WTC11 (cell line): ENCODE results near the gene PAEP. TPM values are rescaled to one million over a fixed set of nuclear protein-coding genes. Genes with fewer than 3 reads are reported as not detected.

Experiments
- ATAC-seq: fragments of 200-7000 bp; cut with Tn5 transposase; 2 replicates; pipeline ENCODE4 v1.10.0; 2021; ENCODE audit warnings: mild to moderate bottlenecking, moderate library complexity
- Bru-seq: library from RNA; stranded (reverse); fragments of 400-500 nt; gene quantifications from one replicate; lab custom pipeline; 2021; lab: Mats Ljungman, UMichigan
- CTCF ChIA-PET: fragments of 300-600 bp; sonication (Branson Sonifier 250); formaldehyde crosslinking; loops from one replicate; lab custom pipeline; 2021; ENCODE audit warnings: antibody characterized with exemption; lab: Charles Lee
- POLR2A ChIA-PET: fragments of 350-600 bp; sonication (Branson Sonifier 250); formaldehyde crosslinking; loops from one replicate; lab custom pipeline; 2021; ENCODE audit warnings: antibody characterized with exemption; lab: Charles Lee
- DNase-seq: peaks from one replicate; pipeline ENCODE4 v3.0.0; 2021; ENCODE audit warnings: low spot score
- H3K27ac Mint-ChIP-seq: 2 replicates; pipeline ENCODE4 v1.8.0; 2021; ENCODE audit warnings: mixed read lengths
- H3K27me3 Mint-ChIP-seq: 2 replicates; pipeline ENCODE4 v1.8.0; 2021; ENCODE audit warnings: low read depth, mild to moderate bottlenecking, moderate library complexity, mixed read lengths
- H3K36me3 Mint-ChIP-seq: 2 replicates; pipeline ENCODE4 v1.8.0; 2021; ENCODE audit warnings: mixed read lengths
- H3K4me1 Mint-ChIP-seq: 2 replicates; pipeline ENCODE4 v1.8.0; 2022; ENCODE audit warnings: mixed read lengths
- H3K4me3 Mint-ChIP-seq: 2 replicates; pipeline ENCODE4 v1.8.0; 2021; ENCODE audit warnings: mild to moderate bottlenecking, moderate library complexity, mixed read lengths
- H3K9me3 Mint-ChIP-seq: 2 replicates; pipeline ENCODE4 v1.8.0; 2021; ENCODE audit warnings: mixed read lengths
- AR ChIP-seq: fragments of 250-450 bp; sonication (Bioruptor Pico); IDR thresholded peaks from 2 replicates; pipeline ENCODE4 v1.9.0; 2021; ENCODE audit warnings: mild to moderate bottlenecking
- E2F4 ChIP-seq: sonication (generic); formaldehyde crosslinking; IDR thresholded peaks from 2 replicates; pipeline ENCODE4 v1.8.1; 2022; ENCODE audit warnings: low read depth, mild to moderate bottlenecking, moderate library complexity, missing genetic modification reagents, borderline replicate concordance
- ESRRA ChIP-seq: sonication (generic); formaldehyde crosslinking; IDR thresholded peaks from 2 replicates; pipeline ENCODE4 v1.8.1; 2022; ENCODE audit warnings: mild to moderate bottlenecking, missing genetic modification reagents, borderline replicate concordance
- GABPB1 ChIP-seq: sonication (generic); formaldehyde crosslinking; IDR thresholded peaks from 2 replicates; pipeline ENCODE4 v1.8.1; 2023; ENCODE audit warnings: mild to moderate bottlenecking, missing genetic modification reagents
- HMGXB4 ChIP-seq: sonication (generic); formaldehyde crosslinking; IDR thresholded peaks from 2 replicates; pipeline ENCODE4 v1.8.1; 2023; ENCODE audit warnings: mild to moderate bottlenecking, moderate library complexity, missing genetic modification reagents
- JAZF1 ChIP-seq: fragments of 250-450 bp; sonication (Bioruptor Pico); IDR thresholded peaks from 2 replicates; pipeline ENCODE4 v1.9.0; 2021; ENCODE audit warnings: moderate library complexity, mild to moderate bottlenecking, inconsistent platforms
- NFATC4 ChIP-seq: fragments of 250-450 bp; sonication (Bioruptor Pico); IDR thresholded peaks from 2 replicates; pipeline ENCODE4 v1.9.0; 2021; ENCODE audit warnings: mild to moderate bottlenecking
- NR1H2 ChIP-seq: sonication (generic); formaldehyde crosslinking; IDR thresholded peaks from 2 replicates; pipeline ENCODE4 v1.9.0; 2021; ENCODE audit warnings: mild to moderate bottlenecking, moderate library complexity, missing genetic modification reagents
- NR3C1 ChIP-seq: sonication (generic); formaldehyde crosslinking; conservative IDR thresholded peaks from 2 replicates; pipeline ENCODE4 v1.8.1; 2023; ENCODE audit warnings: low read depth, mild to moderate bottlenecking, missing genetic modification reagents
- OVOL2 ChIP-seq: fragments of 250-450 bp; sonication (Bioruptor Pico); IDR thresholded peaks from 2 replicates; pipeline ENCODE4 v1.9.0; 2021; ENCODE audit warnings: mild to moderate bottlenecking, borderline replicate concordance
- RELA ChIP-seq: sonication (generic); formaldehyde crosslinking; IDR thresholded peaks from 2 replicates; pipeline ENCODE4 v1.8.1; 2022; ENCODE audit warnings: missing genetic modification reagents, mild to moderate bottlenecking, borderline replicate concordance
- SMAD3 ChIP-seq: sonication (generic); formaldehyde crosslinking; IDR thresholded peaks from 2 replicates; pipeline ENCODE4 v1.8.0; 2022; ENCODE audit warnings: missing genetic modification reagents, mild to moderate bottlenecking, borderline replicate concordance
- TEAD1 ChIP-seq: sonication (generic); formaldehyde crosslinking; IDR thresholded peaks from 2 replicates; pipeline ENCODE4 v1.8.0; 2022; ENCODE audit warnings: mild to moderate bottlenecking, missing genetic modification reagents
- TP53 ChIP-seq: sonication (generic); formaldehyde crosslinking; IDR thresholded peaks from 2 replicates; pipeline ENCODE4 v1.8.1; 2023; ENCODE audit warnings: mild to moderate bottlenecking, missing genetic modification reagents
- ZNF317 ChIP-seq: sonication (generic); formaldehyde crosslinking; IDR thresholded peaks from 2 replicates; pipeline ENCODE4 v1.8.1; 2023; ENCODE audit warnings: low read depth, mild to moderate bottlenecking, moderate library complexity, missing genetic modification reagents, borderline replicate concordance
- ZNF425 ChIP-seq: fragments of 250-450 bp; sonication (Bioruptor Pico); conservative IDR thresholded peaks from 2 replicates; pipeline ENCODE4 v1.9.0; 2021; ENCODE audit warnings: mild to moderate bottlenecking
- long read RNA-seq, 3 experiments: library from RNA in 1 of 3; library from capped mRNA in 1 of 3; library from polyadenylated mRNA in 1 of 3; unstranded in 2 of 3; stranded (forward) in 1 of 3; transcript quantifications; one replicate each; pipeline ENCODE4 v2.0.0, GENCODE V29; 2021
- total RNA-seq: library from RNA; stranded (reverse); gene quantifications from 3 replicates; pipeline ENCODE4 v1.2.3, GENCODE V29; 2021

PAEP gene
- not detected in 3 replicates for total RNA-seq
- Bru-seq, nascent RNA = not detected
- long read RNA-seq, experiment 1 = 0 reads
- long read RNA-seq, experiment 2 = 0 reads
- long read RNA-seq, experiment 3 = 0 reads

- no peak for ATAC-seq
- ChIA-PET CTCF (no interaction called here), POLR2A (no interaction called here)
- Mint-ChIP-seq H3K36me3 (no peaks in the 10 kb centered on the region), H3K4me3 (no peak within 1 kb of the TSS), H3K4me1 (no peaks in the 10 kb centered on the region; the same call in 1 of the 2 replicates), H3K9me3 (no peaks in the 10 kb centered on the region), H3K27ac (no peak within 1 kb of the TSS), H3K27me3 (no peaks in the 10 kb centered on the region)
- TF ChIP-seq RELA (CRISPR knock-in tag) (no peak), AR (CRISPR knock-in tag) (no peak), SMAD3 (CRISPR knock-in tag) (no peak), ZNF317 (no peak), ESRRA (CRISPR knock-in tag) (no peak), NR3C1 (no peak), GABPB1 (CRISPR knock-in tag) (no peak), TEAD1 (CRISPR knock-in tag) (no peak), HMGXB4 (no peak)
- DNase-seq = no peak
Measured at GRCh38 chr9:135561391-135562234, at the start of gene PAEP. TSS of gene PAEP (plus strand) at chr9:135561756.

GRCh38 chr9:135512241-135512603 lies 49.3 kb upstream of the PAEP start:
- Mint-ChIP-seq H3K4me3 (no peak overlapping the region), H3K36me3 (no peaks in the 10 kb centered on the region), H3K4me1 (no peaks in the 10 kb centered on the region), H3K9me3 (no peaks in the 10 kb centered on the region; the same call in 1 of the 2 replicates), H3K27ac (no peak overlapping the region; the same call in 1 of the 2 replicates), H3K27me3 (no peaks in the 10 kb centered on the region)
- peak; percentile 2 for DNase-seq
- POLR2A ChIA-PET = no interaction called here
- CTCF ChIA-PET = interaction anchor here (1.3 kb wide), 2 partner anchors 8 to 14 kb away, joined by 3 to 6 read pairs; no protein-coding TSS in a partner anchor
- ATAC-seq = no peak
- no peak for TF ChIP-seq ZNF425 (CRISPR knock-in tag)

GRCh38 chr9:135512904-135513303 lies 48.7 kb upstream of the PAEP start:
- POLR2A ChIA-PET = no interaction called here

More at GRCh38 chr9:135512904-135513303, 48.7 kb upstream of the PAEP start:
- H3K4me1 Mint-ChIP-seq = no peaks in the 10 kb centered on the region
- H3K27me3 Mint-ChIP-seq = no peaks in the 10 kb centered on the region
- peak overlapping the region; percentile 42; the same call in 1 of the 2 replicates for H3K27ac Mint-ChIP-seq
- ATAC-seq (no peak), DNase-seq (peak; percentile 3)
- H3K9me3 Mint-ChIP-seq = no peaks in the 10 kb centered on the region; the same call in 1 of the 2 replicates
- CTCF ChIA-PET = interaction anchor here (1.3 kb wide), 2 partner anchors 8 to 14 kb away, joined by 3 to 6 read pairs; no protein-coding TSS in a partner anchor
- no peak for TF ChIP-seq NR1H2 (CRISPR knock-in tag)
- no peak for TF ChIP-seq OVOL2
- TF ChIP-seq NFATC4 (CRISPR knock-in tag) = no peak
- TF ChIP-seq E2F4 (CRISPR knock-in tag) = no peak
- TF ChIP-seq JAZF1 (CRISPR knock-in tag) = no peak
- TF ChIP-seq TP53 (CRISPR knock-in tag) = no peak
- H3K4me3 Mint-ChIP-seq = no peak overlapping the region
- H3K36me3 Mint-ChIP-seq = no peaks in the 10 kb centered on the region
